K562 (cell line): ENCODE results near the gene LBHD1. TPM values are rescaled to one million over a fixed set of nuclear protein-coding genes. Genes with fewer than 3 reads are reported as not detected.

Experiments
- ATAC-seq: fragments of 200-7000 bp; cut with Tn5 transposase; 3 replicates; pipeline ENCODE4 v1.9.1; 2020; ENCODE audit warnings: moderate library complexity
- Bru-seq: library from RNA; stranded (reverse); fragments of 400-500 nt; gene quantifications from one replicate; lab custom pipeline; 2021; lab: Mats Ljungman, UMichigan
- BruChase-seq, 2 experiments: library from RNA; stranded (reverse); fragments of 400-500 nt; gene quantifications; one replicate each; lab custom pipeline; 2021; lab: Mats Ljungman, UMichigan
- BruUV-seq: library from RNA; stranded (reverse); fragments of 400-500 nt; replicated peaks from 2 replicates; lab custom pipeline; 2021; lab: Mats Ljungman, UMichigan
- CTCF ChIA-PET: fragments of 300-600 bp; formaldehyde crosslinking; extraction: SDS; loops from one replicate; lab custom pipeline; 2021; ENCODE audit warnings: low intra/inter-chr PET ratio; lab: Yijun Ruan, JAX
- POLR2A ChIA-PET: fragments of 300-600, 350-650 bp; sonication (Branson Sonifier 250); formaldehyde crosslinking; extraction: SDS; loops from one replicate; lab custom pipeline; 2021; ENCODE audit warnings: antibody characterized with exemption, inconsistent platforms; lab: Yijun Ruan, JAX
- DNase-seq, 4 experiments: peaks; one replicate each; pipeline versions ENCODE4 v3.0.0 to v3.0.0-alpha.2; 2011 to 2018; ENCODE audit warnings: low spot score in 3 of 4, mixed read lengths in 3 of 4; ENCODE audit errors: extremely low read depth in 1 of 4
- FAIRE-seq: peaks from 2 replicates; lab custom pipeline; 2011; peaks lifted over from hg19 to GRCh38; lab: Jason Lieb, UNC
- H2AFZ ChIP-seq: 2 replicates; pipeline ENCODE4 v1.6.0; 2011; ENCODE audit warnings: low read depth, low read length, control low read depth, inconsistent platforms
- H3K27ac ChIP-seq: fragments of 200-600 bp; 3 replicates; pipeline ENCODE4 v1.8.0; 2011; ENCODE audit warnings: low read depth, mild to moderate bottlenecking, control low read depth, inconsistent platforms, low read length, moderate library complexity, mixed read lengths; ENCODE audit errors: extremely low read depth
- H3K27me3 ChIP-seq, 2 experiments: fragments of 300-600 bp in 1 of 2; 2 replicates in 1 of 2; 3 replicates in 1 of 2; pipeline versions ENCODE4 v1.6.0 to v1.8.0; 2011; ENCODE audit warnings: inconsistent platforms in 2 of 2, low read length in 2 of 2, mild to moderate bottlenecking in 1 of 2, mixed read lengths in 1 of 2, moderate library complexity in 1 of 2; ENCODE audit not compliant: control insufficient read depth in 2 of 2, insufficient read depth in 2 of 2
- H3K36me3 ChIP-seq: fragments of 300-600 bp; 3 replicates; pipeline ENCODE4 v1.8.0; 2011; ENCODE audit warnings: mild to moderate bottlenecking, low read length, inconsistent platforms; ENCODE audit not compliant: control insufficient read depth, insufficient read depth
- H3K4me1 ChIP-seq, 2 experiments: fragments of 200-600 bp in 1 of 2; replicated peaks in 1 of 2; 2 replicates in 1 of 2; 3 replicates in 1 of 2; pipeline versions ENCODE4 v1.5.1 to v1.8.0; 2011; ENCODE audit warnings: inconsistent platforms in 2 of 2, low read length in 2 of 2, mild to moderate bottlenecking in 1 of 2, mixed read lengths in 1 of 2, moderate library complexity in 1 of 2; ENCODE audit not compliant: control insufficient read depth in 2 of 2, insufficient read depth in 2 of 2
- H3K4me2 ChIP-seq: 2 replicates; pipeline ENCODE4 v1.6.1; 2011; ENCODE audit warnings: low read length, control low read depth, inconsistent platforms, mixed read lengths; ENCODE audit not compliant: insufficient read depth
- H3K4me3 ChIP-seq: fragments of 200-600 bp; sonication (generic), shearing (Covaris generic); 2 replicates; pipeline ENCODE4 v1.5.1; 2016; ENCODE audit warnings: control low read depth, inconsistent platforms
- H3K79me2 ChIP-seq: fragments of 200-600 bp; 3 replicates; pipeline ENCODE4 v1.8.0; 2011; ENCODE audit warnings: low read length, inconsistent platforms; ENCODE audit not compliant: control insufficient read depth, insufficient read depth
- H3K9ac ChIP-seq, 2 experiments: 2 replicates each; pipeline versions ENCODE4 v1.6.0 to v1.6.1; 2011; ENCODE audit warnings: low read depth in 2 of 2, low read length in 2 of 2, control low read depth in 1 of 2, inconsistent platforms in 1 of 2, mild to moderate bottlenecking in 1 of 2, mixed read lengths in 1 of 2; ENCODE audit not compliant: insufficient read depth in 1 of 2
- H3K9me1 ChIP-seq: one replicate; pipeline ENCODE4 v1.6.0; 2011; ENCODE audit warnings: inconsistent platforms, mild to moderate bottlenecking, low read length, moderate library complexity; ENCODE audit not compliant: control insufficient read depth, insufficient read depth
- H3K9me3 ChIP-seq: replicated peaks from 2 replicates; pipeline ENCODE4 v1.5.1; 2011; ENCODE audit warnings: low read depth, low read length, inconsistent platforms; ENCODE audit not compliant: control insufficient read depth, insufficient read depth
- H4K20me1 ChIP-seq: replicated peaks from 2 replicates; pipeline ENCODE4 v1.6.1; 2011; ENCODE audit warnings: low read length, inconsistent platforms, mixed read lengths; ENCODE audit not compliant: control insufficient read depth, insufficient read depth
- ARID3B ChIP-seq: fragments of 250-450 bp; sonication (Bioruptor Pico); IDR thresholded peaks from 2 replicates; pipeline ENCODE4 v1.4.0; 2020; ENCODE audit warnings: borderline replicate concordance
- ARID4B ChIP-seq: sonication (generic); formaldehyde crosslinking; IDR thresholded peaks from 2 replicates; pipeline ENCODE4 v1.8.0; 2022; ENCODE audit warnings: mild to moderate bottlenecking, missing genetic modification reagents
- BRD9 ChIP-seq: fragments of 450-650 bp; IDR thresholded peaks from 2 replicates; pipeline ENCODE4 v1.6.1; 2018; ENCODE audit warnings: low read depth; ENCODE audit not compliant: partially characterized antibody
- MYNN ChIP-seq, 2 experiments: sonication (generic); formaldehyde crosslinking in 1 of 2; IDR thresholded peaks; 2 replicates each; pipeline versions ENCODE4 v1.5.0 to v1.6.1; 2016 to 2020; ENCODE audit warnings: antibody characterized with exemption in 1 of 2, missing genetic modification reagents in 1 of 2
- PHB ChIP-seq: fragments of 250-450 bp; sonication (Bioruptor Pico); IDR thresholded peaks from 2 replicates; pipeline ENCODE4 v1.5.0; 2021
- TAF1 ChIP-seq: IDR thresholded peaks from 2 replicates; pipeline ENCODE4 v1.6.1; 2011; ENCODE audit warnings: mild to moderate bottlenecking, low read length, moderate library complexity; ENCODE audit not compliant: insufficient read depth, control insufficient read depth, severe bottlenecking; ENCODE audit errors: extremely low read depth
- THAP7 ChIP-seq: fragments of 250-450 bp; sonication (Bioruptor Pico); IDR thresholded peaks from 2 replicates; pipeline ENCODE4 v1.5.0; 2021
- WGBS: fragments of 100-300 bp; shearing (Covaris generic); methylation state at CpG from one replicate; pipeline ENCODE4 v1.1.6; 2016; ENCODE audit warnings: low coverage, mixed read lengths; ENCODE audit not compliant: insufficient coverage; ENCODE audit errors: missing lambda C conversion rate; 5-methylcytosine and 5-hydroxymethylcytosine counted together
- in situ Hi-C: fragments of 300-500 bp; cut with MboI; formaldehyde crosslinking; loops from 4 replicates; pipeline ENCODE4 v1.15.0; 2018; ENCODE audit warnings: inconsistent platforms, mixed read lengths
- intact Hi-C: fragments of 100-400 bp; cut with micrococcal nuclease; formaldehyde crosslinking; loops from 2 replicates; pipeline ENCODE4 v1.14.2; 2022
- long read RNA-seq, 3 experiments: library from polyadenylated mRNA in 2 of 3; library from RNA in 1 of 3; unstranded in 2 of 3; stranded (forward) in 1 of 3; transcript quantifications; one replicate each; pipeline ENCODE4 v2.0.0, GENCODE V29; 2019 to 2022
- polyA minus RNA-seq, 3 experiments: library from RNA; depleted of rRNA, polyadenylated mRNA; stranded (reverse); fragments of >200 nt; gene quantifications; 2 replicates each; pipeline ENCODE4 v1.2.3, GENCODE V29; 2011
- polyA plus RNA-seq, 8 experiments: library from polyadenylated mRNA; depleted of rRNA in 4 of 8; stranded (reverse) in 5 of 8; unstranded in 3 of 8; fragments of >200 nt; fragmentation: Nextera tagmentation in 2 of 8; fragmentation: Illumina TruSeq in 1 of 8; extraction: Ambion mirVana in 2 of 8; extraction: Trizol in 1 of 8; gene quantifications; 2 replicates each; pipeline versions ENCODE4 v1.2.1 to v1.2.3, GENCODE V29; 2011 to 2014; ENCODE audit warnings: inconsistent platforms in 1 of 8, missing spikeins in 1 of 8
- total RNA-seq, 7 experiments: library from RNA; depleted of rRNA in 6 of 7; stranded (reverse); fragments of >200 nt in 6 of 7; fragmentation: Illumina TruSeq in 2 of 7; extraction: Trizol in 2 of 7; gene quantifications; 2 replicates each; pipeline versions ENCODE4 v1.2.1 to v1.2.3, GENCODE V29; 2011 to 2021; ENCODE audit warnings: low replicate concordance in 1 of 7

The LBHD1 gene
- 126 and 176 TPM in 2 replicates for total RNA-seq (2011; cell fraction: chromatin; rRNA removed; ENCODE audit: low replicate concordance)
- total RNA-seq (2011; cell fraction: nucleolus; rRNA removed), result 100 and 114 TPM in 2 replicates
- 124 and 129 TPM in 2 replicates for total RNA-seq (2011; cell fraction: nucleoplasm; rRNA removed)
- total RNA-seq (2014; rRNA removed), result 10.0 and 11.3 TPM in 2 replicates
- 12.5 and 13.4 TPM in 2 replicates for total RNA-seq (2014; rRNA removed; fragmentation: Illumina TruSeq; extraction: Trizol)
- total RNA-seq (2015; rRNA removed; fragmentation: Illumina TruSeq; extraction: Trizol), result 9.7 and 10.8 TPM in 2 replicates
- 16.8 and 20.5 TPM in 2 replicates for total RNA-seq (2021)
- polyA plus RNA-seq (2011; rRNA removed), result 28.0 and 45.4 TPM in 2 replicates
- 13.2 and 31.7 TPM in 2 replicates for polyA plus RNA-seq (2011; cell fraction: cytosol; rRNA removed)
- 119 and 158 TPM in 2 replicates for polyA plus RNA-seq (2011; cell fraction: nucleus; rRNA removed)
- polyA plus RNA-seq (2012), result 10.6 and 14.7 TPM in 2 replicates
- polyA plus RNA-seq (2014; fragmentation: Illumina TruSeq; extraction: Trizol), result 14.8 and 16.0 TPM in 2 replicates
- 1 to 10 TPM; 2.6 to 6.9 TPM for polyA plus RNA-seq (2014; fragmentation: Nextera tagmentation; extraction: Ambion mirVana)
- polyA plus RNA-seq (2014; rRNA removed), result 15.3 and 17.1 TPM in 2 replicates
- 18.9 and 27.0 TPM in 2 replicates for polyA minus RNA-seq (2011; rRNA and poly(A)+ RNA removed)
- polyA minus RNA-seq (2011; cell fraction: cytosol; rRNA and poly(A)+ RNA removed), result 14.9 and 20.0 TPM in 2 replicates
- 31.8 and 56.5 TPM in 2 replicates for polyA minus RNA-seq (2011; cell fraction: nucleus; rRNA and poly(A)+ RNA removed)
- Bru-seq, nascent RNA, result percentile 88 among the genes with signal in this experiment
- percentile 76 among the genes with signal in this experiment for BruChase-seq, experiment 1, labeled RNA remaining after a 2-hour chase
- percentile 79 among the genes with signal in this experiment for BruChase-seq, experiment 2, labeled RNA remaining after a 6-hour chase
- long read RNA-seq, experiment 1, partial matches to known transcripts, result 15 of 24 reads
- long read RNA-seq, experiment 1, other reads (novel, unspliced or antisense), result 7 of 24 reads
- long read RNA-seq, experiment 2, partial matches to known transcripts, result 5 of 17 reads
- long read RNA-seq, experiment 2, other reads (novel, unspliced or antisense), result 11 of 17 reads
- long read RNA-seq, experiment 3, partial matches to known transcripts, result 0 of 2 reads
- long read RNA-seq, experiment 3, other reads (novel, unspliced or antisense), result 2 of 2 reads

GRCh38 chr11:62671608-62672389, at the start of gene LBHD1, which contains the start of gene UQCC3:
LBHD1 (minus strand) TSS chr11:62672267; CDS start chr11:62670031, 2,236 bp downstream.
UQCC3 (plus strand) TSS chr11:62671673; CDS start chr11:62671746, 73 bp downstream.
- no peaks in the 10 kb centered on the region for H3K9me1 ChIP-seq
- ChIA-PET CTCF (no interaction called here), POLR2A (interaction anchor here (0.5 to 8.8 kb wide), 31 partner anchors 8 to 1513 kb away, joined by 3 to 83 read pairs (median 4); partner anchors contain the start of genes B3GAT3, EEF1G, GANAB and HNRNPUL2)
- TSS peak; percentile 61 for BruUV-seq
- H3K9me3 ChIP-seq, result no peaks in the 10 kb centered on the region
- peaks cover 83% of the 10 kb centered on the region for H3K79me2 ChIP-seq
- peak; percentile 72 for ATAC-seq
- H3K27ac ChIP-seq, result peak within 1 kb of the TSS; percentile 94
- peak within 1 kb of the TSS; percentile 77 for H2AFZ ChIP-seq
- FAIRE-seq, result no peak
- intact Hi-C loops, result loop anchor here (5.0 kb wide), 1 partner anchor 69 kb away; the partner anchor contains the start of gene MTA2
- H3K4me1 ChIP-seq, result peaks cover 34 to 57% of the 10 kb centered on the region in 2 experiments; a peak in 4 of 5 replicates
- in situ Hi-C loops, result no loop called here
- H3K4me2 ChIP-seq, result peak within 1 kb of the TSS; percentile 86
- peaks cover 59% of the 10 kb centered on the region for H3K36me3 ChIP-seq
- H3K9ac ChIP-seq, result peak within 1 kb of the TSS; percentile 94 to 100
- H3K4me3 ChIP-seq, result peak within 1 kb of the TSS; percentile 91
- H4K20me1 ChIP-seq, result peaks cover 4% of the 10 kb centered on the region; the same call in 1 of the 2 replicates
- DNase-seq, result peak; percentile 66 to 96 (median 74)
- WGBS, result under 1% methylated on average over 59 of the region's 59 CpGs
- no peaks in the 10 kb centered on the region for H3K27me3 ChIP-seq
- TF ChIP-seq TAF1, result peak; percentile 92
- TF ChIP-seq MYNN (IDR thresholded peaks at IDR 0.05), result 0 out of 2 replicates have a peak, but pooled peaks have one; percentile 25
- no peak for TF ChIP-seq MYNN (CRISPR knock-in tag; IDR thresholded peaks at IDR 0.05)
- TF ChIP-seq BRD9, result no peak
- 0 out of 2 replicates have a peak, but pooled peaks have one; percentile 70 for TF ChIP-seq THAP7 (CRISPR knock-in tag)
- 0 out of 2 replicates have a peak, but pooled peaks have one; percentile 9 for TF ChIP-seq PHB (CRISPR knock-in tag)
- peak; percentile 19; the same call in 1 of the 2 replicates for TF ChIP-seq ARID3B (CRISPR knock-in tag)
- TF ChIP-seq ARID4B, result peak; percentile 92
